A172 (cell line): Measurements from ENCODE around the gene FKBP4. TPM values are rescaled to one million over a fixed set of nuclear protein-coding genes. Genes with fewer than 3 reads are reported as not detected.
"Not testable (repeated sequence)": the region's sequence is repeated elsewhere in the genome, so short reads cannot be mapped to it uniquely, and the experiment has no call there.

Source experiments
- DNase-seq: peaks from one replicate; pipeline ENCODE4 v3.0.0-alpha.2; 2015; ENCODE audit warnings: low spot score
- total RNA-seq: library from RNA; depleted of rRNA; stranded (reverse); fragments of >200 nt; shearing (Covaris generic); gene quantifications from 2 replicates; pipeline ENCODE4 v1.2.3, GENCODE V29; 2014; rRNA removed

The FKBP4 gene, protein sequence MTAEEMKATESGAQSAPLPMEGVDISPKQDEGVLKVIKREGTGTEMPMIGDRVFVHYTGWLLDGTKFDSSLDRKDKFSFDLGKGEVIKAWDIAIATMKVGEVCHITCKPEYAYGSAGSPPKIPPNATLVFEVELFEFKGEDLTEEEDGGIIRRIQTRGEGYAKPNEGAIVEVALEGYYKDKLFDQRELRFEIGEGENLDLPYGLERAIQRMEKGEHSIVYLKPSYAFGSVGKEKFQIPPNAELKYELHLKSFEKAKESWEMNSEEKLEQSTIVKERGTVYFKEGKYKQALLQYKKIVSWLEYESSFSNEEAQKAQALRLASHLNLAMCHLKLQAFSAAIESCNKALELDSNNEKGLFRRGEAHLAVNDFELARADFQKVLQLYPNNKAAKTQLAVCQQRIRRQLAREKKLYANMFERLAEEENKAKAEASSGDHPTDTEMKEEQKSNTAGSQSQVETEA
- 45.5 and 47.1 TPM in 2 replicates for total RNA-seq

DNA sequence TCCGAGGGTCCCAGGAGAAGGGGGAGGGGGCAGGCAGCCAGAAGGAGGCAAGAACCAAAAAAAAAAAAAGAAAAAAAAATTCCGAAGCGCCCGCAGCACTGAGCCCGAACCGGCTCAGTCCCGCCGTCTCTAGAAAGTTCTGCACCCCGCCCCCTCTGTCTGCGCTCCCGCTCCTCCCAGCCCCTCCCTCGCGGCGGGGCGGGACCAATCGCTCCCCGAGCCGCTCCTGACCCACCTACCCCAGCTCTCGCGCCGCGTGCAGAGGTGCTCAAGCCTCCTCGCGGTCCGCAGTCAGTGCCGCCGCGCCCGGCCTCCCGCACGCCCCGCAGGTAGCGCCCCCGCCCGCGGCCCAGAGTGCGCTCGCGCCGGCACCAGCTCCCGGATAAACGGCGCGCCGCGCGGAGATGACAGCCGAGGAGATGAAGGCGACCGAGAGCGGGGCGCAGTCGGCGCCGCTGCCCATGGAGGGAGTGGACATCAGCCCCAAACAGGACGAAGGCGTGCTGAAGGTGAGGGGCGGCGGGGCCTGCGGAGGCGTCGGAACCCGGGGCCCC, at the start of gene FKBP4:
Gene FKBP4 (plus strand): TSS at position 235 of the 554 bp plus-strand sequence. CDS start 170 bp downstream, at position 405.
- DNase-seq: peak; percentile 30

DNA sequence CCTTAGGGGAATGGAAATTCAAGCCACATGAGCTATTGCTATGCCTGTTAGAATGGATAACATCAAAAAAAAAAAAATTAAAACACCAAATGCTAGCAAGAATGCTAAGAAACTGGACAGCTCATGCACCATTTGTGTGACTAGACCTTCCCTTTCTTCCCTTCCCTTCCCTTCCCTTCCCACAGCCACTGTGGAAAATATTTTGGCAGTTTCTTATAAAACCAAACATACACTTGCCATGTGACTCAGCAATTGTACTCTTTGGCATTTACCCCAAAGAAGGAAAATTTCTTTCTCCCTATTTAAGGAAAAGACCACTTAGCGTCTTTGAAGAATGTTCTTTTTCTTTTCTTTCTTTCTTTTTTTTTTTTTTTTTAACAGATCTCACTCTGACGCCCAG, 49.1 kb upstream of the FKBP4 start:
- no peak for DNase-seq

DNA sequence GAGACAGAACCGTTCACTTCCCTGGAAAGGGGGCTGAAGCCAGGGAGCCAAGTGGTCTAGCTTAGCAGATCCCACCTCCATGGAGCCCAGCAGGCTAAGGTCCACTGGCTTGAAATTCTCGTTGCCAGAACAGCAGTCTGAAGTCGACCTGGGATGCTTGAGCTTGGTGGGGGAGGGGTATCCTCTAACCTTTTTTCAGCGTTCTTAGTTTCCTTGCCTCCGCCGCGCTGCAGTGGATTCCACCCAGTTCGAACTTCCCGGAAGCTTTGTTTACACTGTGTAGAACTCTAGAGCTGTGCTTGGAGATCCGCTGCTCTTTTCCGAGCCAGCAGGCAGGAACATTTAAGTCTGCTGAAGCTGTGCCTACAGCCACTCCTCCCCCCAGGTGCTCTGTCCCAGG, 45.2 kb upstream of the FKBP4 start:
- DNase-seq: no peak

DNA sequence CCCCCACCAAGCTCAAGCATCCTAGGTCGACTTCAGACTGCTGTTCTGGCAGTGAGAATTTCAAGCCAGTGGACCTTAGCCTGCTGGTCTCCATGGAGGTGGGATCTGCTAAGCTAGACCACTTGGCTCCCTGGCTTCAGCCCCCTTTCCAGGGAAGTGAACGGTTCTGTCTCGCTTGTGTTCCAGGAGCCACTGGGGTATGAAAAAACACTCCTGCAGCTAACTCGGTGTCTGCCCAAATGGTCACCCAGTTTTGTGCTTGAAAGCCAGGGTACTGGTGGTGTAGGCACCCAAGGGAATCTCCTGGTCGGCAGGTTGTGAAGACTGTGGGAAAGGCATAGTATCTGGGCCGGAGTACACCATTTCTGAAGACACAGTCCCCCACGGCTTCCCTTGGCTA, 44.6 kb upstream of the FKBP4 start:
- no peak for DNase-seq

DNA sequence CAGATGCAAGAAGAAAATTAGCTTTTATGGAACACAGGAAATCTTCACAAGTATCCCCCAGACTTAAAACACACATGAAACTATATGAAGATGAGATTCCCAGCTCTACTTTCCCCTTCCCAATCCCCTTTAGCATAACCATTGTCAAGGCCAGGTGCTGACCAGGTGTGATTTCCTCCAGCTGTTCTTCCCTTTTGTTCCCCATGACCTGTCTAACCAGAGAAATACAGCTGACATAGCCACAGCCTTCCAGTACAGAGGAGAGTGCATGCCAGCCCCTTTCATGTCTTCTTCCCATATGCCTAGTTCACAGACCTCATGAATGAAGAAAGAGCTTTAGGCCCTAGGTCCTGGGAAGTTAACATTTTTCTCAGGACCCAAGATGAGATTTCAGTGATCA, 43.5 kb upstream of the FKBP4 start:
- no peak for DNase-seq

DNA sequence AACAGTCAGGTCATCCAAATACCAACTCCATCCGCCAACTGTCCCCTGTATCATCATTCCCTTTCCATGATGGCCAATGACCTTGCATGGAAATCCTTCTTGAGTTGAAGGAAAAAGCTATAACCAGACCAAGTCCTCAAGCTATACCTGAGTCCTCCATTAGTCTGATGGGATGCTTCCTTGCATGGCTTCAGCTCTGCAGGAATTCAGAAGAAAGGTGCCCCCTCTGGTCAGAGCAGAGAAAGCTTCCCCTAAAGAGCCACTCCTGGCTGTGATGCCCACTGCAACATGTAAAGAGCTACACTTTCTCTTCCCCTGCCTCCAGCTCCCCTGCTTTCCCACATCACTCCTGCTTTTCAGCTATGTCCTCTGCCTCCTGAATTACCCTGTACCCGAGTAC, 43.1 kb upstream of the FKBP4 start:
- DNase-seq: no peak

DNA sequence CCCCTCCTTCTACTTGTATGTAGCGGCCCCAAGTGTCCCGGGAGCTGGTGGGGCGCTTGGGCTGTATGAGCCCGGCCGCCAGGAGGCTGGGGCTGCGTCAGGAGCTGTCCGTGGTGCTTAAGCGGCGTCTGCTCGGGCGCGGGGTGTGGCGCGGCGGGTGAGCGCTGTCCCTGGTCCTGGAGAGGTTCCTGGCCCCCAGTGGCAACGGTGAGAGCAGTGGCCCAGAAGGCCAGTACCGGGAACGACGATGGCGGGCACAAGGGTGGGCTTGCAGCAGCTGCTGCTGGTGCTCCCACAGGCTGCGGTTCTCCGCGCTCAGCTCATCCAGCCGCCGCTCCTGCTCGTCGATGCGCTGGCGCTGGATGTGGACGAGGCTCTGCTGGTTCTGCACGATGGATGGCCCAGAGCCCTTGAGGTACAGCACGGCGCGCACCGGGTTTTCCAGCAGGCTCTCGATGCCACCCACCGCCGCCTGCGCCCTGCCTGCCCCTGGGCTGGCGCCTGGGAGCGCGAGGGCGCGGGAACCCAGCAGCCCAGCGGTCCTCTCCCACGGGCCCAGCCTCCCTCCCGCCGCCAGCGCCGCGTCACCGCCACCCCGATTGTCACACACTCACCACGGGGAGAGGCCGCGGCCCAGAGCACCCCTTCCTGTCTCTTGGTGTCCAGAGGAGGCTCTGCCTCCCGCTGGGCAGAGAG, 41.9 kb upstream of the FKBP4 start:
- DNase-seq: peak; percentile 37

DNA sequence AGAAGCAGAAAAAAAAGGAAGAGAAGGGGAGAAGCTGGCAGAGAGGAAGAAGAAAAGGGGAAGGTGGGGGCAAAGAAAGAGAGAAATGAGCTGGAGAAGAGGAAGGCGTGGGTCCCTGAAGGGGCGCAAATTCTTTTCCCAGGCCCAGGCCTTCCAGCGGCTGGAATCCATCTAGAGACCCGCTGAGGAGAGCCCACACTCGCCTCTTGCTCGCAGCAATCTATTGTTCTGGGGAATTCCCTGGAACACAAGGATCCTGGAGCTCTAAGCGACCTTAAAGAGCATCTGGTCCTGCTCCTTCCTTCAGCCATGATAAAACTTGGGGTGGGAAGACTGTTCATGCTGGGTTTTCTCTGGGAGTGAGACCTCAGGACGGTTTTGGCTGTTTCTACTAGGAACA, 41.2 kb upstream of the FKBP4 start:
- DNase-seq: no peak

DNA sequence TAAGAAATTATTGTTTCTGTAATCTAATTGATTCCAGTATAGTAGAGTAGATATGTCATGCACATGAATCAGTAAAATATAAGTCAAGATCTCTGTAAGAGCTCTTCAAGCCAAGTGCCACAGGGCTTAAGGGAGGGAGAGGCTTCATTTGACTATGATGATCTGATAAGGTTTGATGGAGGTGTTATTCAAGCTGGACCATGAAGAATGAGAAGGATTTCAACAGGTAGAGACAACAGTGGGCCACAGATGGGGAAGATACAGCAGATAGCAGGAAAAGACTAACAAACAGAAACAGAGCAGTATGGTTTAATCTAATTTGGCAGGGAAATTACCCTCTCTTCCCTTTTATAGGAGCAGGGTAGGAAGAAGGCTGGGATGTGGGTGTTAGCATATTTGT, 40.6 kb upstream of the FKBP4 start:
- no peak for DNase-seq

DNA sequence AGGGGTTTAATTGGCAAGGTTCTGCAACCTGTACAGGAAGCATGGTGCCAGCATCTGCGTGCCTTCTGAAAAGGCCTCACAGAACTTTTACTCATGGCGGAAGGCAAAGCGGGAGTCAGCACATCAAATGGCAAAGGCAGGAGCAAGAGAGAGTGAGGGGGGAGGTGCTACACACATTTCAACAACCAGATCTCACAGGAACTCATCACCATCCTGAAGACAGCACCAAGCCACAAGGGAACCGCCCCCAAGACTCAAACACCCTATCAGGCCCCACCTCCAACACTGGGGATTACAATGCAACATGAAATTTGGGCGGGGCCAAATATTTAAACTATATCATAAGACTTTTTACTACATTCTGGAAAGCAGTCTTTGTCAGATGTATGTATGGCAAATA, 38.0 kb upstream of the FKBP4 start:
- no peak for DNase-seq

DNA sequence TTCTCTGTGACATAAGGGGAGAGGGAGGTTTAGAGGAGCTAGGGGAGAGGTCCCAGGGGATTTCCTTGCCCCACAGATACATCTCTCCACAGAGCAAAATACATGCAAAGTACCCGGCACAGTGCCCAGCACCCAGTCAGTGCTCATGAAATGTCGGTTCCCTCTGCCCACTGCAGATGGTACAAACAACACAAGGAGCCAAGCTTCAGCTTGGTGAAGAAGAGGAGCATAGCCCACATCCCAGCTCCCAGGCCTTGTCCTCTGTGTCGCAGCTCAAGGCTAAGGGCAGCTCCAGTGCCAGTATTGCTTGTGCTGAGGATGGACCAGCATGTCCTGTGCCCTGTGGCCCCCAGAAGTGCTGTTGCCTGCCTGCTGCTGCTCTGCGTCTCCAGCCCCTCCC, 35.0 kb upstream of the FKBP4 start:
- DNase-seq: no peak

DNA sequence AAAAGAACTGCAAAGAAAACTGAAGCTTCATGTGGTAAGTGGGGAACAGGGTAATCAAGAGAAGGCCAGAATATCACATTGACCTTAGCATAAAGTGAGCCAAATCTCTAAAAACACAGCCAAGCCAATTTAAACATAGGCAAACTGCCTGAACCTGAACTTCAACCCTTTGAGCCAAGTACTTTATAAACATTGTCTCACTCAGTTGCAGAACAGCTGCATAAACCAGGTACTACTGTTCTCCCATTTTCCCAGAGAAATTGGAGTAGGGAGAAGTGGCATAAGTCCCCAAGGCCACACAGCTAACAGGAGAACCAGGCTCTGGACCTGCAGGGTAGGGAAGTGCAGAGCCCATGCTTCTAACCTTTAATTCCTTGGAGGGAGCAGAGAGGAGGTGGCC, 30.4 kb upstream of the FKBP4 start:
- no peak for DNase-seq

DNA sequence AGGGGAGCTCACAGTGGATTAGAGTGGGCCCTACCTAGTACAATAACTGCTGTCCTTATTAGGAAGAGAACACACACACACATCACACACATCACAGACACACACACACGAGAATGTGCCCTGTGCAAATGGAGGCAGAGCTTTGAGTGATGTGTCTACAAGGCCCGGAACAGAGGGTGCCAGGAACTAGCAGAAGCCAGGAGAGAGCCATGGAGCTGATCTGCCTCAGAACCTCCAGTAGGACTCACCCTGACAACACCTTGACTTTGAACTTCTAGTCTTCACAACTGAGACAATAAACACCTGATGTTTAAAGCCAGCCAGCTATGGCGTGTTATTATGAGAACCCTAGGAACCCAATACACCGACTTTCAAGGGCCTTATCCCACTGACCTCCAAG, 29.7 kb upstream of the FKBP4 start:
- no peak for DNase-seq

DNA sequence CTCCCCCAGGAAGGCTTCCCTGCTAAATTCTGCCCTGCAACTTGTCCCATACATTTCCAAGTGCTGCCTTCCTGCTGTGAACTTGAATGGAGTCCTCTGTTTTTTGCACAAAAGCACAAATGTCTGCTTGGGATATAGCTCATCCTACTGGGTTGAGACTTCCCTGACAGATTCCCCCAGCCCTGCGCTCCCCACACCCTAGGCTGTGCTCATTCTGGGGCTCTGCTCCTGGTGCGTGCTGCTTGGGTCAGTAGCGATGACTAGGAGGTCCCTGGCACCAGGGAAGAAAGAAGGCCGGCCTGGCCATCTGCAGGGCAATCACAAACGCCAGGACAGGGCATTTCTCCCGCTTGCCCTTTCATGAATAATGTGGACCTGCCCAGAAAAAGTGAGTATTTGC, 29.2 kb upstream of the FKBP4 start:
- no peak for DNase-seq

DNA sequence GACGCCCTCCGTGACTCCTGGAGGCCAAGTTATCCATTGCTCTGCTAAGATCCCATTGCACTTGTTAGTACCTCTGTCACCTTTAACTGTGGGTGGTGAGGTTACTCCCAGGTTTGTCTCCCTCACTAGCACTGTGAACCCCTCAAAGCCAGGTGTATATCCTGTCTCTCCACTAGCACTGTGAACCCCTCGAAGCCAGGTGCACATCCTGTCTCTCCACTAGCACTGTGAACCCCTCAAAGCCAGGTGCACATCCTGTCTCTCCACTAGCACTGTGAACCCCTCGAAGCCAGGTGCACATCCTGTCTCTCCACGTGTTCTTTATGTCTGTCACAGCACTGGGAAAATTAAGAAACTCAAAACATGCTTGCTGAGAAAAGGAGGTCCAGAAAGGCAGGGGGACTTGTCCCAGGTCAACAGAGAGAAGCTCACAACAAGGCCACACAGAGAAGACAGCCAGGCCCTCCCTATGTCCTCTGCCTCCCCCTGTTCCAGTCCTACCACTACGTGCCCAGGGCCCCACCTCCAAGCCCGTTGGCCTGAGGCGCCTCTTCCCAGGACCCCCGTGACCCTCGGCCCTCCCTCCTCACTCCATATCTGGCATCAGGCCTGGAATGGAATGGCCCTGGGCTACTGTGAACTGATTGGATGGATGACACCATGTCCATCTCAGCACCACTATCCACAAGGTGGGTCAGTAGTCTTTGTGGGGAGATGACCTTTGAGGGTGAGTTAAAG, 26.4 kb upstream of the FKBP4 start:
- DNase-seq: no peak

DNA sequence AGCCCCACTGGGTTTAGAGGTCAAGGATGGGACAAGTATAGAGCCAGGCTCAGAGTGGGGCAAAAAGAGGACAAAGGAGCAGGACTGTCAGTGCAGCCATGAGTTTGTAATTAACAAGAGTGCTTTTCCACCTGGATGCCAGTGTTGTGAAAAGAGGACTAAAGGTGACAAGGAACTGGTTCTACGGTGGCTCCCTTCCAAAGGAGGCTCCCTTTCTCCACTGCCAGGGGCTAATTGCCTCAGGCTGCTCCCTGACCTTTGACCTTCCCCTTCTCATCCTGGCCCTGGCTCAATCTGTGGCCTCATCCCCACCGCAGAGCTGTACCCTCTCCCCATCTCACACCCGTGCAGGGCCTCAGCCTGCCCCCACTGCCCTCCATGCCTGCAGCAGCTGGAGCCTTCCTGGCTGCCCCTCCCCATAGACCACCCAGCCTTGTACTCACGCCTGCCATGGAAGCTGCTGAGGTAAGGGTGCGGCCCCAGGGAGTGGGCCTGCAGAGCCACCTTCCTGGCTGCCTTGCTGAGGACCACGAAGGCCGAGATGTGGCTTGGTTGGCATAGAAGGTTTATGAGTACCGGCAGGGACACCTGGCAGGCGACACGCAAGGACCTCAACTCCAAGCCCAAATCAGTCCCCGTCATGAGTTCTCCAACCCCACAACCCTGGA, 24.8 kb upstream of the FKBP4 start:
- no peak for DNase-seq

DNA sequence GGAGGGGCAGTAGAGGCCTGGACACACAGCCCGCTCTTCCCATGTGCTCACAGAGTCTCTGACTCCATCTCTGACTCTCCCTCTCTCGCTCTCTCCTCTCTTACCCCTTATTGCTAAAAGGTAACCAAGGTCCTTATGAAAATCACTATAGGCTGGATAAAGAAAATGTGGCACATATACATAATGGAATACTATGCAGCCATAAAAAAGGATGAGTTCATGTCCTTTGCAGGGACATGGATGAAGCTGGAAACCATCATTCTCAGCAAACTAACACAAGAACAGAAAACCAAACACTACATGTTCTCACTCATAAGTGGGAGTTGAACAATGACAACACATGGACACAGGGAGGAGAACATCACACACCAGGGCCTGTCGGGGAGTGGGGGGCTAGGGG, 24.2 kb upstream of the FKBP4 start:
- DNase-seq: not testable (repeated sequence)

DNA sequence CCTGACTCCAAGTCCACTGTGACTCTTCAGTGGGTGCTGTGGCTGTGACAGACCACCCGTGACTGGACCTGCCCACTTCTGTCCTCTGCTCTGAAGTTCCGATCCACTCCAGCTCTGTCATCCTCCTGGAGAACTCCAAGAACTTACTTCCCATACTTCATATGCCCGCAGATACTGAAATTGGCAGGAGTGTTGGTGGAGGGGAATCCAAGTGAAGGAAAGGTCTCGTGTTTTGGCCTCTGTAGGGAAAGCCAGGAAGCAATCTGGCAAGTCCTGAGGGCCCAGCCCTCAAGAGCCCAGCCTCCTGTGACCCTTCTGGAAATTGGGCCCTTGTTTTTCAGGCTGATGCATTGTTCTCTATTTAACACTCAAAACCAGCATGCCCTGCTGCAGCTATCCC, 22.4 kb upstream of the FKBP4 start:
- DNase-seq: no peak

DNA sequence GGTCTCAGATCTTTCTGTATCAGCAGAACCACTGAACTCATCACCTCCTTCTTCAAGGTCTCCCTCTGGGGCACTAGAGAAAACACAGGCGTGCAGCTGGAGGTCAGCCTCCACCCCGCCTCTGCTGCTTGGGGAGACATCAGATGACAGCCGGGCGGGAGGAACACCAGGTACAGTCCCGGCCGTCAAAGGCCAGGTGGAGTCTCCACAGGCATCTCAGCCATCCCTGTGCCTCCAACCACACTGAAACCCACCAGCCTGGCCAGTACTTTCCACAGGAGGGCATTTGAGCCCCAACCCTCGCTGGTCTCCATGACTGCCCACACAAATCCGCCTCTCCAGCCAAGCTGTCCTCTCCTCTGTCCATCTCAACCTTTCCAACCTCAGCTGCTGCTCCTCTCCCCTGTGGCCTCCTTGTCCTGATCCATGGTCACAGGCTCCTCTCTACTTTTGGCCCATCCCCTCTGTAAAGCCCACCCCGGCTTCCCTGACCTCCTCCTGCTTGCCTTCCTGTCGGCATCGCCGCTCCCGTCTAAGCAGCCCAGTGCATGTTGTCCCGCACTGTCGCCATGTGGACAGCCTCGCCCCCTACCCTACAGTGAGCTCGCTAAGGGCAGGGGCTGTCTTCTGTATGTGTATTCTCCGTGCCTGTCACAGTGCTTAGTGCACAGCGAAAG, 21.4 kb upstream of the FKBP4 start:
- DNase-seq: no peak

DNA sequence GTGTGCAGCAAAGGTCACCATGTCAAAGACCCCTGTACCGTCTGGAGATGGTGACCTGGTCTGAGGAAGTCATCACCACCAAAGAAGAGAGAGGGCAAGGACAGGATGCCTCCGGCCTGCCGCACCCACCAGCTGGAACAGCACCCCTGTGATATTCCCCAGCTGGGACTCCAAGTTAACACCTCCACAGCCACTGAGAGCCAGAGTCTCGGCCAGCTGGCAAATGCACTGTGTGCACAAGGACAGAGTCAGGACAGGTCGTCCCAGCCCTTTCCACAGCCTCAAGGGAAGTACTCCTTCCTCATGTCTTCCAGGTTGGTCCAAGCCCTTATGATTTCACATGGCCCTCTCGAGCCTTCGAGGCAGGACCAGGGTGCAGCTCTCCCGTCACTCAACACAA, 19.3 kb upstream of the FKBP4 start:
- no peak for DNase-seq

DNA sequence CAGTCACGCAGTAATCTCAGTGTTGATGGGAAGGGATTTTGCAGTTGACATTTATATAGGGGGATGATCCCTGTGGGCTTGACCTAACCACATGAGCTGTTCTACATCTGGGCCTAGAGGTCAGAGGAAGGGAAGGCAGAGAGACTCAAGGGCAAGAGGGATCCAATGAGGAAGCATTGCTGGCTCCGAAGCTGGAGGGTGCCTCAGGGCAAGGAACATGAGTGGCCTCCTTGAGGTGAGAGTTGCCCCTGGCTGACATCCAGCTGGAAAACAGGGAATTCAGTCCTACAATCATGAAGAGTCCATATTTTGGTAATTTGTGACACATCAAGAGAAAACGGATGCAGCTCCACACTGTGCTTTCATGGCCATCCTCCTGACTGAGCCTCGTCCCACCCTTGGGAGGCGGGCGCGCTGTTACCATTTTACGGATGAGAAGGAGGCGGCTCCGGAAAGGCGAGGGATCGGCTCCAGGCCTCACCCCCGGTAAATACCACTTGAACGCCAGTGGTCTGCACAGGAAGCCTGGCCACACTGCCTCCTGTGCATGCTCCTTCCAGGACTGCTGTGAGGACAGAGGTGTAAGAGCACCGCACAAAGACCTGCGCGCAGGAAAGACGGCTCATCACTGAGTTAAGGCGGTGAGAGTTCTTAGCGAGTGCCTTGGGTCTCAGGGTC, 18.5 kb upstream of the FKBP4 start:
- DNase-seq: no peak
